Measurements from ENCODE around the gene USP35. TPM values are rescaled to one million over a fixed set of nuclear protein-coding genes. Genes with fewer than 3 reads are reported as not detected.

Gene USP35
- polyA plus RNA-seq, 1 experiment = 6.3 TPM

GRCh38 chr11:78216571-78217287 lies 28.0 kb downstream of the USP35 start:
- DNase-seq (ENCODE audit: low read depth) = no peak
- TF ChIP-seq CTCF (IDR thresholded peaks at IDR 0.05; ENCODE audit: insufficient read depth, low read depth, low read length) = no peak
- ChIA-PET CTCF (interaction anchor here (1.6 kb wide), 1 partner anchor 12 kb away, joined by 3 read pairs; no protein-coding TSS in a partner anchor), POLR2A (no interaction called here)
- no peaks in the 10 kb centered on the region for H3K27me3 ChIP-seq (ENCODE audit: control insufficient read depth, insufficient read depth, low read length)
- peaks cover 22% of the 10 kb centered on the region for H3K36me3 ChIP-seq (ENCODE audit: control insufficient read depth, insufficient read depth, low read length)
- no peak overlapping the region for H3K4me3 ChIP-seq (ENCODE audit: low read depth, low read length)

GRCh38 chr11:78217650-78218541 lies 29.2 kb downstream of the USP35 start:
- Histone ChIP-seq H3K36me3 (ENCODE audit: control insufficient read depth, insufficient read depth, low read length) (peaks cover 23% of the 10 kb centered on the region), H3K4me3 (ENCODE audit: low read depth, low read length) (no peak overlapping the region), H3K27me3 (ENCODE audit: control insufficient read depth, insufficient read depth, low read length) (no peaks in the 10 kb centered on the region)
- no peak for TF ChIP-seq CTCF (IDR thresholded peaks at IDR 0.05; ENCODE audit: insufficient read depth, low read depth, low read length)
- ChIA-PET POLR2A (no interaction called here), CTCF (interaction anchor here (2.1 kb wide), 1 partner anchor 10 kb away, joined by 9 read pairs; no protein-coding TSS in a partner anchor)
- no peak for DNase-seq (ENCODE audit: low read depth)

- TF ChIP-seq CTCF (IDR thresholded peaks at IDR 0.05; ENCODE audit: insufficient read depth, low read depth, low read length) = no peak
- H3K36me3 ChIP-seq (ENCODE audit: control insufficient read depth, insufficient read depth, low read length) = peaks cover 21% of the 10 kb centered on the region
- no peak for DNase-seq (ENCODE audit: low read depth)
- ChIA-PET POLR2A (no interaction called here), CTCF (interaction anchor here (0.6 to 2.1 kb wide), 2 partner anchors 9 to 197 kb away, joined by 3 to 9 read pairs; no protein-coding TSS in a partner anchor)
- no peaks in the 10 kb centered on the region for H3K27me3 ChIP-seq (ENCODE audit: control insufficient read depth, insufficient read depth, low read length)
- no peak overlapping the region for H3K4me3 ChIP-seq (ENCODE audit: low read depth, low read length)
Observed at GRCh38 chr11:78218707-78219492, 30.2 kb downstream of the USP35 start.

GRCh38 chr11:78219493-78220217 lies 30.9 kb downstream of the USP35 start:
- POLR2A ChIA-PET = no interaction called here
- no peak for DNase-seq (ENCODE audit: low read depth)
- Histone ChIP-seq H3K36me3 (ENCODE audit: control insufficient read depth, insufficient read depth, low read length) (peaks cover 22% of the 10 kb centered on the region), H3K27me3 (ENCODE audit: control insufficient read depth, insufficient read depth, low read length) (no peaks in the 10 kb centered on the region), H3K4me3 (ENCODE audit: low read depth, low read length) (no peak overlapping the region)
- TF ChIP-seq CTCF (IDR thresholded peaks at IDR 0.05; ENCODE audit: insufficient read depth, low read depth, low read length) = no peak
- CTCF ChIA-PET = interaction anchor here (0.6 to 2.1 kb wide), 2 partner anchors 8 to 196 kb away, joined by 3 to 9 read pairs; no protein-coding TSS in a partner anchor
